BJ (cell line): ENCODE data around the gene ITGB8. TPM values are rescaled to one million over a fixed set of nuclear protein-coding genes. Genes with fewer than 3 reads are reported as not detected.

Experiments used
- CTCF ChIA-PET: fragments of 350-600 bp; formaldehyde crosslinking; extraction: SDS; loops from one replicate; lab custom pipeline; 2021; ENCODE audit warnings: antibody characterized with exemption, inconsistent platforms; lab: Yijun Ruan, JAX
- POLR2A ChIA-PET: fragments of 300-600 bp; sonication (Branson Sonifier 250); formaldehyde crosslinking; extraction: SDS; loops from one replicate; lab custom pipeline; 2021; ENCODE audit warnings: antibody characterized with exemption; lab: Charles Lee
- DNase-seq: peaks from one replicate; pipeline ENCODE4 v3.0.0-alpha.2; 2011; ENCODE audit warnings: low read depth
- H3K27me3 ChIP-seq: 2 replicates; pipeline ENCODE4 v1.6.0; 2011; ENCODE audit warnings: low read length; ENCODE audit not compliant: control insufficient read depth, insufficient read depth
- H3K36me3 ChIP-seq: 2 replicates; pipeline ENCODE4 v1.5.1; 2011; ENCODE audit warnings: low read length; ENCODE audit not compliant: control insufficient read depth, insufficient read depth
- H3K4me3 ChIP-seq: 2 replicates; pipeline ENCODE4 v1.5.1; 2011; ENCODE audit warnings: low read depth, mild to moderate bottlenecking, control low read depth, low read length
- polyA plus RNA-seq: library from polyadenylated mRNA; depleted of rRNA; stranded (reverse); fragments of >200 nt; gene quantifications from 2 replicates; pipeline ENCODE4 v1.2.3, GENCODE V29; 2011
- TF ChIP-seq, protein P1 (sequence below): IDR thresholded peaks from 2 replicates; pipeline ENCODE4 v1.5.1; 2011; ENCODE audit warnings: low read depth, mild to moderate bottlenecking, control low read depth, inconsistent platforms, low read length, moderate library complexity; ENCODE audit not compliant: insufficient read depth

ITGB8 gene
- polyA plus RNA-seq, 1 experiment = 0.58 TPM

DNA sequence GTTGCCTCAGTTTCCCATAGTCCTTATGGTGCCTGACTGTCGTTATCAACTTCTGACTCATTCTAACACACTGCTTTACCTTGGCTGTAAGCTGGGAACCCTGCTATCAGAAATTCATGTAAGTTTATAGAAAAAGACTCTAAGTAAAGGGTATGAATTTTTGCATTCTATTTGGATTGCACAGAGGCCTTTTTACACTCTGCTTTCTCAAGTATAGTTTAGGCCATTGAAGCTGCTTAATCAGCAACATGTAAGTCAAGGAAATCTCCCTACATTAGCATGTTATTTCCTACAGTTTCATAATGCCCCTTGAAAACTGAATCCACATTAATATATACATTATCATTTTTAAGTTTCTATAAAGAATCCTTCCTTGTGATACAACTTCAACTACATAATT is 17.1 kb upstream of the ITGB8 start:
- POLR2A ChIA-PET = interaction anchor here (0.6 kb wide), 1 partner anchor 280 kb away, joined by 4 read pairs; no protein-coding TSS in a partner anchor
- Histone ChIP-seq H3K36me3 (no peaks in the 10 kb centered on the region), H3K27me3 (no peaks in the 10 kb centered on the region), H3K4me3 (no peak overlapping the region)
- DNase-seq = no peak
- TF ChIP-seq, protein P1, sequence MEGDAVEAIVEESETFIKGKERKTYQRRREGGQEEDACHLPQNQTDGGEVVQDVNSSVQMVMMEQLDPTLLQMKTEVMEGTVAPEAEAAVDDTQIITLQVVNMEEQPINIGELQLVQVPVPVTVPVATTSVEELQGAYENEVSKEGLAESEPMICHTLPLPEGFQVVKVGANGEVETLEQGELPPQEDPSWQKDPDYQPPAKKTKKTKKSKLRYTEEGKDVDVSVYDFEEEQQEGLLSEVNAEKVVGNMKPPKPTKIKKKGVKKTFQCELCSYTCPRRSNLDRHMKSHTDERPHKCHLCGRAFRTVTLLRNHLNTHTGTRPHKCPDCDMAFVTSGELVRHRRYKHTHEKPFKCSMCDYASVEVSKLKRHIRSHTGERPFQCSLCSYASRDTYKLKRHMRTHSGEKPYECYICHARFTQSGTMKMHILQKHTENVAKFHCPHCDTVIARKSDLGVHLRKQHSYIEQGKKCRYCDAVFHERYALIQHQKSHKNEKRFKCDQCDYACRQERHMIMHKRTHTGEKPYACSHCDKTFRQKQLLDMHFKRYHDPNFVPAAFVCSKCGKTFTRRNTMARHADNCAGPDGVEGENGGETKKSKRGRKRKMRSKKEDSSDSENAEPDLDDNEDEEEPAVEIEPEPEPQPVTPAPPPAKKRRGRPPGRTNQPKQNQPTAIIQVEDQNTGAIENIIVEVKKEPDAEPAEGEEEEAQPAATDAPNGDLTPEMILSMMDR = no peak
- CTCF ChIA-PET = interaction anchor here (1.2 to 3.4 kb wide), 2 partner anchors 331 kb away, joined by 5 to 15 read pairs; no protein-coding TSS in a partner anchor

DNA sequence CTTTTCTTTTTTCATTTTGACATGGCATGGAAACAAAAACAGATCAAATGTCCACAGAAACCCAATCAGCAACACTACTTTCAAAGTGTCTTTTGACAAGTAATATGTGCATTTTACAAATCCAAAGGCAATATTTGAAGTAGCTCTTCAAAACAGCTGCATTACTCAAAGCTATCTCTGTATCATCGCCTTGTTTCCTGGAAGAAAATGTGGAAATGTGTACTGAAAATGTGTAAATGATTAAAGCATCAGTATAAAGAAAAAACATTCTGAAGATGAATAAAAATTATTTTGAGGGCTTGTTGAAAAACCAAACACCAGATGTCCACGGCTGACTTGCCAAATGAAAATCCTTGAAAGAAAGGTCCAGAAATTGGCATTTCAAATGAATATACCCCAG is 16.5 kb upstream of the ITGB8 start:
- Histone ChIP-seq H3K36me3 (no peaks in the 10 kb centered on the region), H3K4me3 (no peak overlapping the region), H3K27me3 (no peaks in the 10 kb centered on the region)
- TF ChIP-seq, protein P1 = no peak
- ChIA-PET POLR2A (no interaction called here), CTCF (interaction anchor here (1.0 to 1.3 kb wide), 3 partner anchors 141 to 567 kb away, joined by 3 to 5 read pairs (median 5); no protein-coding TSS in a partner anchor)
- no peak for DNase-seq

DNA sequence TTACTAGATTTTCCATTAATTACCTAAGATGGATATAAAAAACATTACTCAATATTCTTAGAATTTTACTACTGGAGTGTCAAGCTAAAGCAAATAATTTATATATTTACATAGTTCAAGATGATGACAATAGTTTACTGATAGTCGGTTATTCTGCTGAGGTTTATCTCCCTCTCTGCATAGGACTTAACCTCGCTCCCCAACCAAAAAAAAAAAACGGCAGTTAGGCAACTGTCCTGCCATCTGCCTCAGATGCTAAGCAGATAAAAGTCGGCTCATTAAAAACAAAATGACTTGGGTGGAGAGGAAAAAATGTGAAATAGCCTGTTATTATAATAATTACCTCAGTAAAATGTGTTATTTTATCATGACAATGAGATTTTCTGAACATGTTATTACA is 14.0 kb upstream of the ITGB8 start:
- TF ChIP-seq, protein P1 = no peak
- POLR2A ChIA-PET = no interaction called here
- Histone ChIP-seq H3K36me3 (no peaks in the 10 kb centered on the region), H3K4me3 (no peak overlapping the region), H3K27me3 (no peaks in the 10 kb centered on the region)
- CTCF ChIA-PET = interaction anchor here (0.8 kb wide), 1 partner anchor 9 kb away, joined by 3 read pairs; no protein-coding TSS in a partner anchor
- DNase-seq = no peak

DNA sequence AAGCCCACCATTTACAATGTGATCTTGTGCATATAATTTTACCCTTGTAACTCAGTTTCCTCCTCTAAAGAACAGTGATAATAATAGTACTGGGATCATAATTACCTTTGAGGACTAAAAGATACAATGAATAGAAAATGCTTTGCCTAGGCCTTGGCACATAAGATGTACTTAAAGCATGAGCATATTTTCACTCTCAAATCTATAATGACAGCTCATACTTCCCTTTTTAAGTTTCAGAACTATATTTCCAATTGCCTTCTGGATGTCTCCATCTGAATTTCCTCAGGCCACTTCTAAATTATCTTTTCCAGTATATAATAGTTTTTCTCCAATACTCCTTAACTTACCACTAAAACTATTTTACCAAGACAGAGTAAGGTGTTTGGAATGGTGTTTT is 13.3 kb upstream of the ITGB8 start:
- no peak for DNase-seq
- Histone ChIP-seq H3K4me3 (no peak overlapping the region), H3K27me3 (no peaks in the 10 kb centered on the region), H3K36me3 (no peaks in the 10 kb centered on the region)
- CTCF ChIA-PET = no interaction called here
- TF ChIP-seq, protein P1 = no peak
- POLR2A ChIA-PET = no interaction called here

DNA sequence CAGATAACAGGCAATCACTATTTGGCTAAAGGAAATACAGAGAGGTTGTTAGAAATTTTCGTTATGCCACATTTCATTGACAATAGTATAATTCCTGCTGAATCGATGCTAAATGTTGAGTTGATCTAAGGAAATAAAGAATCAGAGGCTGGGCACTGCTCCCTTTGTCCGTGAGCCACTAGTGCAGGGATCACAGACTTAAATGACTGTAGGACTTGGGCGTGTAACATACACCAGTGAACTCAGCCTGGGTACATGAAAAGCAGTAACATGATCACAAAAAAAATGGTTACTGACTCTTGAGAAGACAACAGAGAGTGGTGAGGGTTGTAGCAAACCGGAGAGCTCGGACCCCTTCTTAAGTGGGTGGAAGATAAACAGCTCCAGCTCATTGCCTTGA is 11.8 kb upstream of the ITGB8 start:
- H3K27me3 ChIP-seq = no peaks in the 10 kb centered on the region
- TF ChIP-seq, protein P1 = no peak
- no peak for DNase-seq
- H3K36me3 ChIP-seq = no peaks in the 10 kb centered on the region
- no peak overlapping the region for H3K4me3 ChIP-seq
- CTCF ChIA-PET = interaction anchor here (1.4 kb wide), 1 partner anchor 12 kb away, joined by 4 read pairs; no protein-coding TSS in a partner anchor
- POLR2A ChIA-PET = no interaction called here
